Stimulated activated CD4-positive, alpha-beta T cell treated with anti-CD3 and anti-CD28 coated beads, TNF-alpha, amount 100 ng/mL, for 1 hour (primary cell): ENCODE results near the gene MSN.

Experiments
- DNase-seq, 3 donors: peaks; one replicate each; pipeline ENCODE4 v3.0.0-alpha.2; 2020; ENCODE audit warnings: low read depth in 3 of 3, low spot score in 1 of 3

MSN gene

DNA sequence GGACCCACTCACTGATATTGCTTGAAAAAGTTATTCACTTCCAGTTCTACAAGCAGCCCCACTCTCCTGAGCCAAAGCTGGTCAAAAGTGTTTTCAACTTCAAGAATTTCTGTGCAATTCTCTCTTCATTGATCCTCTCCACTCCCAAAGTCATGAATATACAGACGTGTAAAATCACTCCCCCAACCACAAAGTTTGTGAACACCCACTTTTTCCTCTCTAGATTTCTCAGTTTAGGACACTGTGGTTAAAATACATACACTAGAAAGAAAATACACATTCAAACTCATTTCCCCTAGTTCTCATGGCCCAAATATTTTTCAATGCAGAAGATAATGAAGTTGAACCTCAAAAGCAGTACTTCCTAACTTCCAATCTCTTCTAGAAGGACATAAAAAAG lies 116.3 kb downstream of the MSN start:
- no peak for DNase-seq
